GM18499 (cell line): ENCODE data around the gene ARMH3.

ENCODE experiments used
- ATAC-seq: cut with Tn5 transposase; IDR thresholded peaks from one replicate; pipeline ENCODE4 v1.9.1; 2021; ENCODE audit warnings: moderate number of reproducible peaks; ENCODE audit not compliant: insufficient read depth, unreplicated experiment

The ARMH3 gene

GRCh38 chr10:101950213-101950612 lies 105.8 kb downstream of the ARMH3 start:
- no peak for ATAC-seq

GRCh38 chr10:101941871-101942270 lies 114.1 kb downstream of the ARMH3 start:
- no peak for ATAC-seq

- ATAC-seq = no peak
These were observed 115.1 kb downstream of the ARMH3 start for GRCh38 chr10:101940916-101941315.

- ATAC-seq = no peak
These were observed 116.2 kb downstream of the ARMH3 start for GRCh38 chr10:101939729-101940128.

GRCh38 chr10:101939008-101939648 lies 116.8 kb downstream of the ARMH3 start:
- ATAC-seq = no peak

GRCh38 chr10:101938305-101939007 lies 117.5 kb downstream of the ARMH3 start:
- no peak for ATAC-seq

GRCh38 chr10:101935431-101935830 lies 120.5 kb downstream of the ARMH3 start:
- ATAC-seq = no peak

GRCh38 chr10:101934686-101935305 lies 121.2 kb downstream of the ARMH3 start:
- ATAC-seq = no peak

- no peak for ATAC-seq
These were observed 122.0 kb downstream of the ARMH3 start for GRCh38 chr10:101933976-101934375.

- no peak for ATAC-seq
These were observed 123.8 kb downstream of the ARMH3 start for GRCh38 chr10:101932183-101932582.

GRCh38 chr10:101925027-101925426 lies 130.9 kb downstream of the ARMH3 start:
- ATAC-seq = no peak

- ATAC-seq = no peak
These were observed 132.7 kb downstream of the ARMH3 start for GRCh38 chr10:101923256-101923655.

- no peak for ATAC-seq
These were observed 133.1 kb downstream of the ARMH3 start for GRCh38 chr10:101922846-101923245.

GRCh38 chr10:101920546-101920945 lies 135.4 kb downstream of the ARMH3 start:
- ATAC-seq = no peak

GRCh38 chr10:101919026-101919770 lies 136.8 kb downstream of the ARMH3 start:
- no peak for ATAC-seq

GRCh38 chr10:101912561-101913179 lies 143.3 kb downstream of the ARMH3 start:
- ATAC-seq = no peak

GRCh38 chr10:101906586-101907183 lies 149.3 kb downstream of the ARMH3 start:
- no peak for ATAC-seq

GRCh38 chr10:101905251-101905650 lies 150.7 kb downstream of the ARMH3 start:
- no peak for ATAC-seq

- peak; percentile 65 for ATAC-seq
These were observed 152.0 kb downstream of the ARMH3 start for GRCh38 chr10:101903827-101904550.

GRCh38 chr10:101902820-101903145 lies 153.2 kb downstream of the ARMH3 start:
- no peak for ATAC-seq
